Psoas muscle (tissue), 8 donors: ENCODE measurements around the gene GTF2F2. TPM values are rescaled to one million over a fixed set of nuclear protein-coding genes. Genes with fewer than 3 reads are reported as not detected.
"Not testable (repeated sequence)": the region's sequence is repeated elsewhere in the genome, so short reads cannot be mapped to it uniquely, and the experiment has no call there.

Experiments
- ATAC-seq, 4 donors: fragments of 200-7000 bp; cut with Tn5 transposase; one replicate each; pipeline ENCODE4 v1.9.1; 2020; ENCODE audit warnings: moderate library complexity in 3 of 4, mild to moderate bottlenecking in 2 of 4
- DNase-seq, 2 donors: peaks; one replicate each; pipeline ENCODE4 v3.0.0-alpha.2; 2020
- H3K27ac ChIP-seq: fragments of 200-600 bp; one replicate; pipeline ENCODE4 v1.8.0; 2022
- H3K27me3 ChIP-seq, 3 donors: fragments of 200-600 bp in 1 of 3; one replicate each; pipeline versions ENCODE4 v1.6.1 to v1.8.0; 2013 to 2022; ENCODE audit warnings: low read length in 2 of 3, mild to moderate bottlenecking in 2 of 3, moderate library complexity in 1 of 3; ENCODE audit not compliant: insufficient read depth in 3 of 3
- H3K36me3 ChIP-seq, 2 donors: fragments of 200-600 bp in 1 of 2; one replicate each; pipeline versions ENCODE4 v1.6.1 to v1.8.0; 2013 to 2022; ENCODE audit warnings: low read depth in 1 of 2, mild to moderate bottlenecking in 1 of 2, moderate library complexity in 1 of 2; ENCODE audit not compliant: insufficient read depth in 1 of 2
- H3K4me1 ChIP-seq: fragments of 200-600 bp; one replicate; pipeline ENCODE4 v1.8.0; 2022
- H3K4me3 ChIP-seq: fragments of 200-600 bp; one replicate; pipeline ENCODE4 v1.8.0; 2022; ENCODE audit warnings: mild to moderate bottlenecking
- H3K9me3 ChIP-seq: fragments of 200-600 bp; one replicate; pipeline ENCODE4 v1.8.0; 2022
- CTCF ChIP-seq: fragments of 200-600 bp; IDR thresholded peaks from one replicate; pipeline ENCODE4 v1.8.0; 2022; ENCODE audit warnings: antibody characterized with exemption
- WGBS, 3 donors: extraction: QIAGEN DNeasy Blood & Tissue Kit; methylation state at CpG; one replicate each; pipeline versions ENCODE4 v1.1.6 to v1.1.7; 2013; 5-methylcytosine and 5-hydroxymethylcytosine counted together
- intact Hi-C, 2 donors: fragments of 100-400 bp; cut with DNase I; formaldehyde crosslinking; loops; one replicate each; pipeline versions ENCODE4 v1.11.0 to v1.14.2; 2022
- polyA plus RNA-seq, 3 donors: library from polyadenylated mRNA; stranded (reverse); fragments of 200-250 nt; gene quantifications; one replicate each; pipeline ENCODE4 v1.2.3, GENCODE V29; 2013
- total RNA-seq, 4 donors: library from RNA; stranded (reverse); fragmentation: NEBNext Ultra II Directional in 2 of 4; extraction: Animal tissue kit (Norgen Biotek cat#: 25700) in 2 of 4; gene quantifications; one replicate each; pipeline versions ENCODE4 v1.2.1 to v1.2.4, GENCODE V29; 2021 to 2023
- donor health status: healthy with polysubstance abuse.
- donor health status: DM: no; HTN: no; CAD: no; lungs with moderate emphysema.
- donor health status: Bipolar disorder and iron deficiency.
- donor health status: healthy.
- donor health status: DM: yes; HTN: yes; CAD: no.
- donor health status: DM: no; HTN: no; CAD: no.
- donor health status: DM: no; HTN: no; CAD: no.
- donor health status: DM: yes; HTN: yes; CAD: no.

Gene GTF2F2
- total and polyA plus RNA-seq, 7 donors: 12.9 to 23.5 (median 19.2) TPM

GRCh38 chr13:45296259-45296658, 175.9 kb downstream of the GTF2F2 start:
- Histone ChIP-seq H3K4me3 (no peak overlapping the region), H3K9me3 (no peaks in the 10 kb centered on the region), H3K27ac (peak overlapping the region; percentile 84), H3K36me3 (no peaks in the 10 kb centered on the region), H3K4me1 (peaks cover 27% of the 10 kb centered on the region), H3K27me3 (no peaks in the 10 kb centered on the region)
- ATAC-seq: no peak
- TF ChIP-seq CTCF: no peak
- intact Hi-C loops: loop anchor here in 1 of 2 donors (10.0 kb wide), 1 partner anchor 91 kb away; the partner anchor contains the start of gene KCTD4
- DNase-seq: no peak

- Histone ChIP-seq H3K27me3 (no peaks in the 10 kb centered on the region), H3K4me1 (peaks cover 27% of the 10 kb centered on the region), H3K9me3 (no peaks in the 10 kb centered on the region), H3K4me3 (peak overlapping the region; percentile 41), H3K27ac (peak overlapping the region; percentile 84), H3K36me3 (no peaks in the 10 kb centered on the region)
- TF ChIP-seq CTCF: no peak
- 49 to 72% (median 59%) methylated on average over 7 of the region's 7 CpGs for WGBS, 3 donors
- ATAC-seq (peak; percentile 53 to 64 (median 57)), DNase-seq (no peak)
- intact Hi-C loops: loop anchor here in 1 of 2 donors (10.0 kb wide), 1 partner anchor 93 kb away; the partner anchor contains the start of gene KCTD4
Observed at GRCh38 chr13:45297456-45298205, 177.3 kb downstream of the GTF2F2 start.

- Histone ChIP-seq H3K27ac (peak overlapping the region; percentile 84), H3K4me1 (peaks cover 27% of the 10 kb centered on the region), H3K36me3 (no peaks in the 10 kb centered on the region), H3K9me3 (no peaks in the 10 kb centered on the region), H3K4me3 (no peak overlapping the region), H3K27me3 (no peaks in the 10 kb centered on the region)
- DNase-seq: no peak
- intact Hi-C loops: loop anchor here in 1 of 2 donors (10.0 kb wide), 1 partner anchor 93 kb away; the partner anchor contains the start of gene KCTD4
- 71 to 97% (median 74%) methylated on average over 2 of the region's 2 CpGs for WGBS, 3 donors
- no peak for ATAC-seq
- no peak for TF ChIP-seq CTCF
Observed at GRCh38 chr13:45298206-45298505, 177.8 kb downstream of the GTF2F2 start.

- not testable (repeated sequence) for DNase-seq, H3K4me3 ChIP-seq, H3K27me3 ChIP-seq, H3K36me3 ChIP-seq, ATAC-seq, H3K9me3 ChIP-seq
- Histone ChIP-seq H3K4me1 (peaks cover 27% of the 10 kb centered on the region), H3K27ac (peak overlapping the region; percentile 84)
- intact Hi-C loops: loop anchor here in 1 of 2 donors (10.0 kb wide), 1 partner anchor 94 kb away; the partner anchor contains the start of gene KCTD4
- 84 to 96% (median 89%) methylated on average over 3 of the region's 3 CpGs for WGBS, 3 donors
Observed at GRCh38 chr13:45298550-45298949, 178.2 kb downstream of the GTF2F2 start.

- H3K4me1 ChIP-seq: peaks cover 27% of the 10 kb centered on the region
- H3K27me3 ChIP-seq: no peaks in the 10 kb centered on the region
- DNase-seq (no peak), ATAC-seq (no peak)
- WGBS, 3 donors: 58 to 67% (median 63%) methylated on average over 3 of the region's 3 CpGs
- H3K4me3 ChIP-seq: no peak overlapping the region
- no peaks in the 10 kb centered on the region for H3K36me3 ChIP-seq
- H3K27ac ChIP-seq: no peak overlapping the region
- no peaks in the 10 kb centered on the region for H3K9me3 ChIP-seq
- no peak for TF ChIP-seq CTCF
- intact Hi-C loops: loop anchor here in 1 of 2 donors (10.0 kb wide), 1 partner anchor 94 kb away; the partner anchor contains the start of gene KCTD4
Observed at GRCh38 chr13:45299194-45299593, 178.9 kb downstream of the GTF2F2 start.
